ENCODE measurements around the gene CPA4. TPM values are rescaled to one million over a fixed set of nuclear protein-coding genes. Genes with fewer than 3 reads are reported as not detected.

CPA4 gene
- total and polyA plus RNA-seq, 2 experiments from 2014 or later: not detected

DNA sequence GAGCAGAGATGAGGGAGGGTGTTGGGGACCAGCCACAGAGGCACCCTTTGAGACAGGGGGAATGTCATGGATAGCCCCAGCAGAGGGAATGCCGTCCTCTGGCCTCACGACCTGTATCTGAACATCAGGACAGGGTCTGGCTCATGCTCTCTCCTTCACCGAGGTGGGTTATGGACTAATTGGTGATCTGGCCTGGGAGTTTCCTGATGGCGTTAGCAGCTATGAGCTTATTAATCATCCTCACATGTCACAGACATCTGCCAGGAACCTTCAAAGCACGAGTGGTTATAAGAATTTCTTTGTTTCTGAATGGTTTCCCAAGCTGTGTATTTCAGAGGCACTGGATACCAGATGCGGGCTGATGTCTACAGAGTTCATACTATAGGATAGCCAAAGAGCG is 6.9 kb downstream of the CPA4 start:
- Histone ChIP-seq H3K79me2 (replicated peaks; ENCODE audit: insufficient read depth) (no peaks in the 10 kb centered on the region), H4K20me1 (replicated peaks; ENCODE audit: insufficient read depth) (no peaks in the 10 kb centered on the region), H3K4me2 (no peak overlapping the region), H3K9me2 (ENCODE audit: insufficient read depth) (no peaks in the 10 kb centered on the region), H3K4me3 (no peak overlapping the region), H3K27me3 (ENCODE audit: insufficient read depth) (no peaks in the 10 kb centered on the region), H3K27ac (ENCODE audit: low read depth) (no peak overlapping the region), H3F3A (replicated peaks; ENCODE audit: low read depth) (no peaks in the 10 kb centered on the region), H2AFZ (no peak overlapping the region), H3K36me3 (ENCODE audit: insufficient read depth) (no peaks in the 10 kb centered on the region), H3K4me1 (ENCODE audit: insufficient read depth) (no peaks in the 10 kb centered on the region)
- H3K9me3 Mint-ChIP-seq: no peaks in the 10 kb centered on the region; the same call in 2 of the 3 replicates
- H3K27me3 Mint-ChIP-seq (ENCODE audit: insufficient read depth, low read depth, poor library complexity): peaks cover 12% of the 10 kb centered on the region
- no peaks in the 10 kb centered on the region for H3K36me3 Mint-ChIP-seq (ENCODE audit: low read depth)
- TF ChIP-seq, protein P1, sequence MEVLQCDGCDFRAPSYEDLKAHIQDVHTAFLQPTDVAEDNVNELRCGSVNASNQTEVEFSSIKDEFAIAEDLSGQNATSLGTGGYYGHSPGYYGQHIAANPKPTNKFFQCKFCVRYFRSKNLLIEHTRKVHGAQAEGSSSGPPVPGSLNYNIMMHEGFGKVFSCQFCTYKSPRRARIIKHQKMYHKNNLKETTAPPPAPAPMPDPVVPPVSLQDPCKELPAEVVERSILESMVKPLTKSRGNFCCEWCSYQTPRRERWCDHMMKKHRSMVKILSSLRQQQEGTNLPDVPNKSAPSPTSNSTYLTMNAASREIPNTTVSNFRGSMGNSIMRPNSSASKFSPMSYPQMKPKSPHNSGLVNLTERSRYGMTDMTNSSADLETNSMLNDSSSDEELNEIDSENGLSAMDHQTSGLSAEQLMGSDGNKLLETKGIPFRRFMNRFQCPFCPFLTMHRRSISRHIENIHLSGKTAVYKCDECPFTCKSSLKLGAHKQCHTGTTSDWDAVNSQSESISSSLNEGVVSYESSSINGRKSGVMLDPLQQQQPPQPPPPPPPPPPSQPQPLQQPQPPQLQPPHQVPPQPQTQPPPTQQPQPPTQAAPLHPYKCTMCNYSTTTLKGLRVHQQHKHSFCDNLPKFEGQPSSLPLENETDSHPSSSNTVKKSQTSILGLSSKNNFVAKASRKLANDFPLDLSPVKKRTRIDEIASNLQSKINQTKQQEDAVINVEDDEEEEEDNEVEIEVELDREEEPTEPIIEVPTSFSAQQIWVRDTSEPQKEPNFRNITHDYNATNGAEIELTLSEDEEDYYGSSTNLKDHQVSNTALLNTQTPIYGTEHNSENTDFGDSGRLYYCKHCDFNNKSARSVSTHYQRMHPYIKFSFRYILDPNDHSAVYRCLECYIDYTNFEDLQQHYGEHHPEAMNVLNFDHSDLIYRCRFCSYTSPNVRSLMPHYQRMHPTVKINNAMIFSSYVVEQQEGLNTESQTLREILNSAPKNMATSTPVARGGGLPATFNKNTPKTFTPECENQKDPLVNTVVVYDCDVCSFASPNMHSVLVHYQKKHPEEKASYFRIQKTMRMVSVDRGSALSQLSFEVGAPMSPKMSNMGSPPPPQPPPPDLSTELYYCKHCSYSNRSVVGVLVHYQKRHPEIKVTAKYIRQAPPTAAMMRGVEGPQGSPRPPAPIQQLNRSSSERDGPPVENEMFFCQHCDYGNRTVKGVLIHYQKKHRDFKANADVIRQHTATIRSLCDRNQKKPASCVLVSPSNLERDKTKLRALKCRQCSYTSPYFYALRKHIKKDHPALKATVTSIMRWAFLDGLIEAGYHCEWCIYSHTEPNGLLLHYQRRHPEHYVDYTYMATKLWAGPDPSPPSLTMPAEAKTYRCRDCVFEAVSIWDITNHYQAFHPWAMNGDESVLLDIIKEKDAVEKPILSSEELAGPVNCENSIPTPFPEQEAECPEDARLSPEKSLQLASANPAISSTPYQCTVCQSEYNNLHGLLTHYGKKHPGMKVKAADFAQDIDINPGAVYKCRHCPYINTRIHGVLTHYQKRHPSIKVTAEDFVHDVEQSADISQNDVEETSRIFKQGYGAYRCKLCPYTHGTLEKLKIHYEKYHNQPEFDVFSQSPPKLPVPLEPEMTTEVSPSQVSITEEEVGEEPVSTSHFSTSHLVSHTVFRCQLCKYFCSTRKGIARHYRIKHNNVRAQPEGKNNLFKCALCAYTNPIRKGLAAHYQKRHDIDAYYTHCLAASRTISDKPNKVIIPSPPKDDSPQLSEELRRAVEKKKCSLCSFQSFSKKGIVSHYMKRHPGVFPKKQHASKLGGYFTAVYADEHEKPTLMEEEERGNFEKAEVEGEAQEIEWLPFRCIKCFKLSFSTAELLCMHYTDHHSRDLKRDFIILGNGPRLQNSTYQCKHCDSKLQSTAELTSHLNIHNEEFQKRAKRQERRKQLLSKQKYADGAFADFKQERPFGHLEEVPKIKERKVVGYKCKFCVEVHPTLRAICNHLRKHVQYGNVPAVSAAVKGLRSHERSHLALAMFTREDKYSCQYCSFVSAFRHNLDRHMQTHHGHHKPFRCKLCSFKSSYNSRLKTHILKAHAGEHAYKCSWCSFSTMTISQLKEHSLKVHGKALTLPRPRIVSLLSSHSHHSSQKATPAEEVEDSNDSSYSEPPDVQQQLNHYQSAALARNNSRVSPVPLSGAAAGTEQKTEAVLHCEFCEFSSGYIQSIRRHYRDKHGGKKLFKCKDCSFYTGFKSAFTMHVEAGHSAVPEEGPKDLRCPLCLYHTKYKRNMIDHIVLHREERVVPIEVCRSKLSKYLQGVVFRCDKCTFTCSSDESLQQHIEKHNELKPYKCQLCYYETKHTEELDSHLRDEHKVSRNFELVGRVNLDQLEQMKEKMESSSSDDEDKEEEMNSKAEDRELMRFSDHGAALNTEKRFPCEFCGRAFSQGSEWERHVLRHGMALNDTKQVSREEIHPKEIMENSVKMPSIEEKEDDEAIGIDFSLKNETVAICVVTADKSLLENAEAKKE (CRISPR knock-in tag; IDR thresholded peaks at IDR 0.05): no peak
- TF ChIP-seq, protein P2, sequence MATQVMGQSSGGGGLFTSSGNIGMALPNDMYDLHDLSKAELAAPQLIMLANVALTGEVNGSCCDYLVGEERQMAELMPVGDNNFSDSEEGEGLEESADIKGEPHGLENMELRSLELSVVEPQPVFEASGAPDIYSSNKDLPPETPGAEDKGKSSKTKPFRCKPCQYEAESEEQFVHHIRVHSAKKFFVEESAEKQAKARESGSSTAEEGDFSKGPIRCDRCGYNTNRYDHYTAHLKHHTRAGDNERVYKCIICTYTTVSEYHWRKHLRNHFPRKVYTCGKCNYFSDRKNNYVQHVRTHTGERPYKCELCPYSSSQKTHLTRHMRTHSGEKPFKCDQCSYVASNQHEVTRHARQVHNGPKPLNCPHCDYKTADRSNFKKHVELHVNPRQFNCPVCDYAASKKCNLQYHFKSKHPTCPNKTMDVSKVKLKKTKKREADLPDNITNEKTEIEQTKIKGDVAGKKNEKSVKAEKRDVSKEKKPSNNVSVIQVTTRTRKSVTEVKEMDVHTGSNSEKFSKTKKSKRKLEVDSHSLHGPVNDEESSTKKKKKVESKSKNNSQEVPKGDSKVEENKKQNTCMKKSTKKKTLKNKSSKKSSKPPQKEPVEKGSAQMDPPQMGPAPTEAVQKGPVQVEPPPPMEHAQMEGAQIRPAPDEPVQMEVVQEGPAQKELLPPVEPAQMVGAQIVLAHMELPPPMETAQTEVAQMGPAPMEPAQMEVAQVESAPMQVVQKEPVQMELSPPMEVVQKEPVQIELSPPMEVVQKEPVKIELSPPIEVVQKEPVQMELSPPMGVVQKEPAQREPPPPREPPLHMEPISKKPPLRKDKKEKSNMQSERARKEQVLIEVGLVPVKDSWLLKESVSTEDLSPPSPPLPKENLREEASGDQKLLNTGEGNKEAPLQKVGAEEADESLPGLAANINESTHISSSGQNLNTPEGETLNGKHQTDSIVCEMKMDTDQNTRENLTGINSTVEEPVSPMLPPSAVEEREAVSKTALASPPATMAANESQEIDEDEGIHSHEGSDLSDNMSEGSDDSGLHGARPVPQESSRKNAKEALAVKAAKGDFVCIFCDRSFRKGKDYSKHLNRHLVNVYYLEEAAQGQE (IDR thresholded peaks at IDR 0.05; ENCODE audit: unreplicated experiment): no peak
- TF ChIP-seq ZNF114 (CRISPR knock-in tag; IDR thresholded peaks at IDR 0.05) (no peak), POLR2AphosphoS5 (IDR thresholded peaks at IDR 0.05; ENCODE audit: low read depth) (no peak), ZNF331 (CRISPR knock-in tag; IDR thresholded peaks at IDR 0.05; ENCODE audit: low read depth) (no peak), JUNB (IDR thresholded peaks at IDR 0.05; ENCODE audit: unreplicated experiment) (no peak), EZH2phosphoT487 (IDR thresholded peaks at IDR 0.05; ENCODE audit: unreplicated experiment) (no peak), EZH2 (IDR thresholded peaks at IDR 0.05; ENCODE audit: low read depth, unreplicated experiment) (no peak)
- TF ChIP-seq, protein P3, sequence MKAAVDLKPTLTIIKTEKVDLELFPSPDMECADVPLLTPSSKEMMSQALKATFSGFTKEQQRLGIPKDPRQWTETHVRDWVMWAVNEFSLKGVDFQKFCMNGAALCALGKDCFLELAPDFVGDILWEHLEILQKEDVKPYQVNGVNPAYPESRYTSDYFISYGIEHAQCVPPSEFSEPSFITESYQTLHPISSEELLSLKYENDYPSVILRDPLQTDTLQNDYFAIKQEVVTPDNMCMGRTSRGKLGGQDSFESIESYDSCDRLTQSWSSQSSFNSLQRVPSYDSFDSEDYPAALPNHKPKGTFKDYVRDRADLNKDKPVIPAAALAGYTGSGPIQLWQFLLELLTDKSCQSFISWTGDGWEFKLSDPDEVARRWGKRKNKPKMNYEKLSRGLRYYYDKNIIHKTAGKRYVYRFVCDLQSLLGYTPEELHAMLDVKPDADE (IDR thresholded peaks at IDR 0.05): no peak
- TF ChIP-seq, protein P4, sequence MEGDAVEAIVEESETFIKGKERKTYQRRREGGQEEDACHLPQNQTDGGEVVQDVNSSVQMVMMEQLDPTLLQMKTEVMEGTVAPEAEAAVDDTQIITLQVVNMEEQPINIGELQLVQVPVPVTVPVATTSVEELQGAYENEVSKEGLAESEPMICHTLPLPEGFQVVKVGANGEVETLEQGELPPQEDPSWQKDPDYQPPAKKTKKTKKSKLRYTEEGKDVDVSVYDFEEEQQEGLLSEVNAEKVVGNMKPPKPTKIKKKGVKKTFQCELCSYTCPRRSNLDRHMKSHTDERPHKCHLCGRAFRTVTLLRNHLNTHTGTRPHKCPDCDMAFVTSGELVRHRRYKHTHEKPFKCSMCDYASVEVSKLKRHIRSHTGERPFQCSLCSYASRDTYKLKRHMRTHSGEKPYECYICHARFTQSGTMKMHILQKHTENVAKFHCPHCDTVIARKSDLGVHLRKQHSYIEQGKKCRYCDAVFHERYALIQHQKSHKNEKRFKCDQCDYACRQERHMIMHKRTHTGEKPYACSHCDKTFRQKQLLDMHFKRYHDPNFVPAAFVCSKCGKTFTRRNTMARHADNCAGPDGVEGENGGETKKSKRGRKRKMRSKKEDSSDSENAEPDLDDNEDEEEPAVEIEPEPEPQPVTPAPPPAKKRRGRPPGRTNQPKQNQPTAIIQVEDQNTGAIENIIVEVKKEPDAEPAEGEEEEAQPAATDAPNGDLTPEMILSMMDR (conservative IDR thresholded peaks at IDR 0.05; ENCODE audit: low read depth in 2 of 2): no peak
- H3K4me1 Mint-ChIP-seq: no peaks in the 10 kb centered on the region
- H3K27ac Mint-ChIP-seq: no peak overlapping the region
- ATAC-seq: no peak
- H3K4me3 Mint-ChIP-seq: no peak overlapping the region
- DNase-seq (ENCODE audit: low spot score): no peak

All from GM23338 (cell line).